ENCODE results near the gene MAPK10. TPM values are rescaled to one million over a fixed set of nuclear protein-coding genes. Genes with fewer than 3 reads are reported as not detected.

MAPK10 gene
- total RNA-seq, 1 experiment from 2014 or later: 5.2 TPM

GRCh38 chr4:86101841-86102240 lies 258.0 kb downstream of the MAPK10 start:
- peaks cover 11% of the 10 kb centered on the region; the same call in 1 of the 2 replicates for H3K4me1 Mint-ChIP-seq
- no peaks in the 10 kb centered on the region for H3K9me3 Mint-ChIP-seq
- ChIA-PET CTCF (no interaction called here), POLR2A (no interaction called here)
- no peak overlapping the region for H3K4me3 Mint-ChIP-seq
- no peak for DNase-seq (ENCODE audit: low spot score)
- ATAC-seq: no peak
- H3K27me3 Mint-ChIP-seq (ENCODE audit: low read depth): no peaks in the 10 kb centered on the region
- TF ChIP-seq GABPB1 (CRISPR knock-in tag; IDR thresholded peaks at IDR 0.05): no peak
- no peak overlapping the region for H3K27ac Mint-ChIP-seq
- H3K36me3 Mint-ChIP-seq: no peaks in the 10 kb centered on the region

GRCh38 chr4:86101410-86101809 lies 258.4 kb downstream of the MAPK10 start:
- no peak overlapping the region for H3K4me3 Mint-ChIP-seq
- H3K27me3 Mint-ChIP-seq (ENCODE audit: low read depth): no peaks in the 10 kb centered on the region
- ChIA-PET CTCF (no interaction called here), POLR2A (no interaction called here)
- ATAC-seq (no peak), DNase-seq (ENCODE audit: low spot score) (no peak)
- peaks cover 11% of the 10 kb centered on the region; the same call in 1 of the 2 replicates for H3K4me1 Mint-ChIP-seq
- TF ChIP-seq ZNF317 (CRISPR knock-in tag; IDR thresholded peaks at IDR 0.05; ENCODE audit: borderline replicate concordance, low read depth) (no peak), ZMAT4 (CRISPR knock-in tag; IDR thresholded peaks at IDR 0.05) (no peak), ZNF281 (CRISPR knock-in tag; IDR thresholded peaks at IDR 0.05) (no peak), CREM (CRISPR knock-in tag; IDR thresholded peaks at IDR 0.05) (no peak), SMAD4 (CRISPR knock-in tag; IDR thresholded peaks at IDR 0.05) (no peak), ZNF671 (CRISPR knock-in tag; IDR thresholded peaks at IDR 0.05) (no peak), SMAD3 (CRISPR knock-in tag; IDR thresholded peaks at IDR 0.05; ENCODE audit: borderline replicate concordance) (no peak), ETV6 (CRISPR knock-in tag; IDR thresholded peaks at IDR 0.05) (no peak), E2F5 (CRISPR knock-in tag; IDR thresholded peaks at IDR 0.05) (no peak), RORB (CRISPR knock-in tag; IDR thresholded peaks at IDR 0.05) (no peak), ZNF219 (CRISPR knock-in tag; IDR thresholded peaks at IDR 0.05; ENCODE audit: borderline replicate concordance) (no peak), NFATC4 (CRISPR knock-in tag; IDR thresholded peaks at IDR 0.05) (no peak), E2F1 (CRISPR knock-in tag; IDR thresholded peaks at IDR 0.05) (no peak), ZSCAN18 (CRISPR knock-in tag; IDR thresholded peaks at IDR 0.05) (no peak)
- no peak overlapping the region for H3K27ac Mint-ChIP-seq
- H3K36me3 Mint-ChIP-seq: no peaks in the 10 kb centered on the region
- H3K9me3 Mint-ChIP-seq: no peaks in the 10 kb centered on the region

GRCh38 chr4:86100539-86101215 lies 259.2 kb downstream of the MAPK10 start:
- no peak for ATAC-seq
- H3K9me3 Mint-ChIP-seq: no peaks in the 10 kb centered on the region
- H3K4me1 Mint-ChIP-seq: peaks cover 11% of the 10 kb centered on the region; the same call in 1 of the 2 replicates
- H3K4me3 Mint-ChIP-seq: no peak overlapping the region
- CTCF ChIA-PET: no interaction called here
- no peaks in the 10 kb centered on the region for H3K36me3 Mint-ChIP-seq
- no peak for TF ChIP-seq ZNF512 (CRISPR knock-in tag; IDR thresholded peaks at IDR 0.05; ENCODE audit: borderline replicate concordance)
- no peak for DNase-seq (ENCODE audit: low spot score)
- no peaks in the 10 kb centered on the region for H3K27me3 Mint-ChIP-seq (ENCODE audit: low read depth)
- no peak overlapping the region for H3K27ac Mint-ChIP-seq
- POLR2A ChIA-PET: no interaction called here

Data from WTC11 (cell line).